ENCODE results near the gene FARS2. TPM values are rescaled to one million over a fixed set of nuclear protein-coding genes. Genes with fewer than 3 reads are reported as not detected.

Gene FARS2
- total RNA-seq, 2 experiments from 2014 or later = 15.7 to 18.5 TPM

GRCh38 chr6:5509106-5509505 is 247.8 kb downstream of the FARS2 start:
- Mint-ChIP-seq H3K4me3 (no peak overlapping the region), H3K9me3 (no peaks in the 10 kb centered on the region), H3K36me3 (ENCODE audit: low read depth) (peaks cover 3% of the 10 kb centered on the region), H3K27me3 (no peaks in the 10 kb centered on the region), H3K4me1 (ENCODE audit: low read depth) (peaks cover 29% of the 10 kb centered on the region), H3K27ac (no peak overlapping the region)
- CTCF ChIA-PET = interaction anchor here (1.1 kb wide), 1 partner anchor 38 kb away, joined by 4 read pairs; no protein-coding TSS in a partner anchor
- ATAC-seq (no peak), DNase-seq (no peak)
- no peak for TF ChIP-seq CTCF (IDR thresholded peaks at IDR 0.05)
- intact Hi-C loops (cut with micrococcal nuclease) = no loop called here
- POLR2A ChIA-PET = interaction anchor here (0.5 kb wide), 1 partner anchor 9 kb away, joined by 4 read pairs; no protein-coding TSS in a partner anchor

GRCh38 chr6:5510331-5511133 is 249.2 kb downstream of the FARS2 start:
- TF ChIP-seq CTCF (IDR thresholded peaks at IDR 0.05) = no peak
- no peaks in the 10 kb centered on the region for H3K9me3 Mint-ChIP-seq
- H3K27me3 Mint-ChIP-seq = no peaks in the 10 kb centered on the region
- DNase-seq = no peak
- POLR2A ChIA-PET = interaction anchor here (1.0 kb wide), 1 partner anchor 15 kb away, joined by 5 read pairs; no protein-coding TSS in a partner anchor
- no peak overlapping the region for H3K27ac Mint-ChIP-seq
- H3K4me3 Mint-ChIP-seq = no peak overlapping the region
- CTCF ChIA-PET = interaction anchor here (1.0 to 1.2 kb wide), 2 partner anchors 9 to 12 kb away, joined by 3 read pairs; no protein-coding TSS in a partner anchor
- H3K36me3 Mint-ChIP-seq (ENCODE audit: low read depth) = peaks cover 3% of the 10 kb centered on the region
- intact Hi-C loops (cut with micrococcal nuclease) = no loop called here
- no peak for ATAC-seq
- H3K4me1 Mint-ChIP-seq (ENCODE audit: low read depth) = peaks cover 32% of the 10 kb centered on the region

GRCh38 chr6:5511954-5512353 is 250.6 kb downstream of the FARS2 start:
- Mint-ChIP-seq H3K27ac (no peak overlapping the region), H3K4me1 (ENCODE audit: low read depth) (peaks cover 30% of the 10 kb centered on the region), H3K9me3 (no peaks in the 10 kb centered on the region), H3K27me3 (no peaks in the 10 kb centered on the region), H3K4me3 (no peak overlapping the region), H3K36me3 (ENCODE audit: low read depth) (peaks cover 5% of the 10 kb centered on the region)
- POLR2A ChIA-PET = no interaction called here
- intact Hi-C loops (cut with micrococcal nuclease) = no loop called here
- ATAC-seq (no peak), DNase-seq (no peak)
- CTCF ChIA-PET = no interaction called here
- no peak for TF ChIP-seq CTCF (IDR thresholded peaks at IDR 0.05)

GRCh38 chr6:5512422-5512821 is 251.1 kb downstream of the FARS2 start:
- H3K4me1 Mint-ChIP-seq (ENCODE audit: low read depth) = peaks cover 28% of the 10 kb centered on the region
- no peaks in the 10 kb centered on the region for H3K9me3 Mint-ChIP-seq
- H3K4me3 Mint-ChIP-seq = no peak overlapping the region
- ATAC-seq (no peak), DNase-seq (no peak)
- no peak overlapping the region for H3K27ac Mint-ChIP-seq
- H3K27me3 Mint-ChIP-seq = no peaks in the 10 kb centered on the region
- ChIA-PET POLR2A (no interaction called here), CTCF (no interaction called here)
- peaks cover 5% of the 10 kb centered on the region for H3K36me3 Mint-ChIP-seq (ENCODE audit: low read depth)
- TF ChIP-seq CTCF (IDR thresholded peaks at IDR 0.05) = no peak
- intact Hi-C loops (cut with micrococcal nuclease) = no loop called here

GRCh38 chr6:5513408-5513807 is 252.1 kb downstream of the FARS2 start:
- Mint-ChIP-seq H3K27me3 (no peaks in the 10 kb centered on the region), H3K4me3 (no peak overlapping the region), H3K27ac (no peak overlapping the region), H3K4me1 (ENCODE audit: low read depth) (peaks cover 33% of the 10 kb centered on the region), H3K36me3 (ENCODE audit: low read depth) (peaks cover 5% of the 10 kb centered on the region), H3K9me3 (no peaks in the 10 kb centered on the region)
- intact Hi-C loops (cut with micrococcal nuclease) = no loop called here
- ATAC-seq = no peak
- ChIA-PET POLR2A (no interaction called here), CTCF (no interaction called here)
- DNase-seq = no peak
- no peak for TF ChIP-seq CTCF (IDR thresholded peaks at IDR 0.05)

All from activated CD8-positive, alpha-beta T cell treated with anti-CD3 and anti-CD28 coated beads for 36 hours (primary cell).